Parathyroid adenoma (tissue), 2 donors: ENCODE data around the gene WDR18.

ENCODE experiments used
- H2AFZ ChIP-seq: fragments of 300-600 bp; sonication (generic); one replicate; pipeline ENCODE4 v1.7.0; 2017; ENCODE audit warnings: antibody characterized with exemption, mild to moderate bottlenecking
- H3K27ac ChIP-seq: fragments of 300-600 bp; sonication (generic); one replicate; pipeline ENCODE4 v1.7.0; 2017
- H3K27me3 ChIP-seq: fragments of 300-600 bp; sonication (generic); one replicate; pipeline ENCODE4 v1.7.0; 2017; ENCODE audit warnings: low read length; ENCODE audit not compliant: control insufficient read depth, insufficient read depth
- H3K36me3 ChIP-seq: fragments of 300-600 bp; sonication (generic); one replicate; pipeline ENCODE4 v1.7.0; 2017; ENCODE audit warnings: low read length; ENCODE audit not compliant: control insufficient read depth, insufficient read depth
- H3K4me1 ChIP-seq: fragments of 300-600 bp; sonication (generic); one replicate; pipeline ENCODE4 v1.7.0; 2017; ENCODE audit warnings: control low read depth
- H3K4me2 ChIP-seq: fragments of 300-600 bp; sonication (generic); one replicate; pipeline ENCODE4 v1.7.0; 2017; ENCODE audit warnings: low read length
- H3K4me3 ChIP-seq: fragments of 300-600 bp; sonication (generic); one replicate; pipeline ENCODE4 v1.7.0; 2017; ENCODE audit warnings: low read depth, low read length
- H3K79me2 ChIP-seq: fragments of 300-600 bp; sonication (generic); one replicate; pipeline ENCODE4 v1.7.0; 2017; ENCODE audit warnings: control low read depth
- H3K9ac ChIP-seq: fragments of 300-600 bp; sonication (generic); one replicate; pipeline ENCODE4 v1.7.0; 2017; ENCODE audit warnings: mild to moderate bottlenecking
- H3K9me3 ChIP-seq: fragments of 300-600 bp; sonication (generic); one replicate; pipeline ENCODE4 v1.7.0; 2017; ENCODE audit warnings: low read length; ENCODE audit not compliant: control insufficient read depth
- CTCF ChIP-seq: fragments of 300-600 bp; sonication (generic); IDR thresholded peaks from one replicate; pipeline ENCODE4 v1.7.0; 2017; ENCODE audit warnings: antibody characterized with exemption, mild to moderate bottlenecking
- donor health status: primary hyperparathyroidism.

Gene WDR18

GRCh38 chr19:938233-938923 is 45.8 kb upstream of the WDR18 start:
- Histone ChIP-seq H3K27ac (no peak overlapping the region), H3K79me2 (peaks cover 42% of the 10 kb centered on the region), H3K9me3 (no peaks in the 10 kb centered on the region), H3K27me3 (no peaks in the 10 kb centered on the region), H3K4me1 (peaks cover 33% of the 10 kb centered on the region), H3K9ac (no peak overlapping the region), H3K4me3 (no peak overlapping the region), H3K4me2 (no peak overlapping the region), H2AFZ (no peak overlapping the region), H3K36me3 (no peaks in the 10 kb centered on the region)
- no peak for TF ChIP-seq CTCF

GRCh38 chr19:939439-939838 is 44.7 kb upstream of the WDR18 start:
- H3K79me2 ChIP-seq = peaks cover 51% of the 10 kb centered on the region
- H3K27ac ChIP-seq = no peak overlapping the region
- H3K27me3 ChIP-seq = no peaks in the 10 kb centered on the region
- no peaks in the 10 kb centered on the region for H3K9me3 ChIP-seq
- no peak overlapping the region for H3K4me2 ChIP-seq
- H2AFZ ChIP-seq = no peak overlapping the region
- H3K4me3 ChIP-seq = no peak overlapping the region
- H3K9ac ChIP-seq = no peak overlapping the region
- peaks cover 23% of the 10 kb centered on the region for H3K4me1 ChIP-seq
- no peaks in the 10 kb centered on the region for H3K36me3 ChIP-seq
- no peak for TF ChIP-seq CTCF

- no peak overlapping the region for H2AFZ ChIP-seq
- no peak overlapping the region for H3K9ac ChIP-seq
- no peak overlapping the region for H3K4me3 ChIP-seq
- peak overlapping the region; percentile 91 for H3K27ac ChIP-seq
- no peaks in the 10 kb centered on the region for H3K9me3 ChIP-seq
- TF ChIP-seq CTCF = no peak
- no peaks in the 10 kb centered on the region for H3K36me3 ChIP-seq
- H3K4me2 ChIP-seq = no peak overlapping the region
- no peaks in the 10 kb centered on the region for H3K27me3 ChIP-seq
- peaks cover 54% of the 10 kb centered on the region for H3K79me2 ChIP-seq
- peaks cover 18% of the 10 kb centered on the region for H3K4me1 ChIP-seq
Observed at GRCh38 chr19:939922-940321, 44.2 kb upstream of the WDR18 start.

- no peaks in the 10 kb centered on the region for H3K9me3 ChIP-seq
- H3K4me2 ChIP-seq = peak overlapping the region; percentile 43
- peaks cover 11% of the 10 kb centered on the region for H3K4me1 ChIP-seq
- no peaks in the 10 kb centered on the region for H3K27me3 ChIP-seq
- peak overlapping the region; percentile 71 for H2AFZ ChIP-seq
- peak overlapping the region; percentile 9 for H3K9ac ChIP-seq
- TF ChIP-seq CTCF = no peak
- H3K36me3 ChIP-seq = no peaks in the 10 kb centered on the region
- H3K27ac ChIP-seq = peak overlapping the region; percentile 91
- no peak overlapping the region for H3K4me3 ChIP-seq
- peaks cover 61% of the 10 kb centered on the region for H3K79me2 ChIP-seq
Observed at GRCh38 chr19:940591-941291, 43.4 kb upstream of the WDR18 start.
